Erythroblast (primary cell): Measurements from ENCODE around the gene CDC14B.

Experiments
- GATA1 ChIP-seq: IDR thresholded peaks from 2 replicates; pipeline ENCODE4 v1.6.1; 2011; ENCODE audit warnings: low read depth, mild to moderate bottlenecking, control low read depth, low read length, moderate library complexity
- POLR2A ChIP-seq: IDR thresholded peaks from 2 replicates; pipeline ENCODE4 v1.6.1; 2011; ENCODE audit warnings: mild to moderate bottlenecking, low read length

- no peak for TF ChIP-seq GATA1
- TF ChIP-seq POLR2A, result no peak
Observed at GRCh38 chr9:96489482-96489979, 130.1 kb downstream of the CDC14B start.
